ENCODE data around the gene PTX3. TPM values are rescaled to one million over a fixed set of nuclear protein-coding genes. Genes with fewer than 3 reads are reported as not detected.

PTX3 gene
- total RNA-seq, 1 donor from 2014 or later = 41.2 TPM

DNA sequence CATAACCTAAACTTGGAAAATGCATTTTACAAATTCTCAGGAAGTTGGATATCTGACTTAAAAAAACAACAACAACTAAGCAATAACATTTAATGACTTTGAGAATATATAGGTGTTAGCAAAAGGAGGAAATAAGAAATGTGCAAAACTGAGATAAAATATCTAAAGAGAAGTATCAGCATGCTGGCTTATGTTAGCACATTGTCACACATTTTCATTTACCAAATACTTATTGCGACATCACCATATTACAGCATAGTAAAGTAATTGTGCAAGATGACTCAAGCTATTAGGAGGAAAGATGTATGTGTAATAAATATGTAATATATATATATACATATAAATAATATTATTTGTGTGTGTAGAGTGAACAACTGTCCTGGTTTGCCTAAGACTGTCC, 9.2 kb downstream of the PTX3 start:
- Mint-ChIP-seq H3K9me3 (ENCODE audit: low read depth) (no peaks in the 10 kb centered on the region), H3K4me1 (ENCODE audit: low read depth) (no peaks in the 10 kb centered on the region), H3K36me3 (ENCODE audit: low read depth) (no peaks in the 10 kb centered on the region), H3K27ac (ENCODE audit: unreplicated experiment) (no peak overlapping the region), H3K4me3 (ENCODE audit: unreplicated experiment) (no peak overlapping the region), H3K27me3 (ENCODE audit: low read depth) (no peaks in the 10 kb centered on the region)
- DNase-seq (ENCODE audit: low spot score) = no peak
- TF ChIP-seq CTCF (IDR thresholded peaks at IDR 0.05) = no peak

GRCh38 chr3:157447026-157447694, 10.5 kb downstream of the PTX3 start:
- no peak for DNase-seq (ENCODE audit: low spot score)
- peak; percentile 91 for TF ChIP-seq CTCF (IDR thresholded peaks at IDR 0.05)
- Mint-ChIP-seq H3K9me3 (ENCODE audit: low read depth) (no peaks in the 10 kb centered on the region), H3K36me3 (ENCODE audit: low read depth) (no peaks in the 10 kb centered on the region), H3K4me3 (ENCODE audit: unreplicated experiment) (no peak overlapping the region), H3K4me1 (ENCODE audit: low read depth) (no peaks in the 10 kb centered on the region), H3K27ac (ENCODE audit: unreplicated experiment) (no peak overlapping the region), H3K27me3 (ENCODE audit: low read depth) (no peaks in the 10 kb centered on the region)

GRCh38 chr3:157452097-157452496, 15.4 kb downstream of the PTX3 start:
- no peaks in the 10 kb centered on the region for H3K27me3 Mint-ChIP-seq (ENCODE audit: low read depth)
- H3K9me3 Mint-ChIP-seq (ENCODE audit: low read depth) = no peaks in the 10 kb centered on the region
- no peak for TF ChIP-seq CTCF (IDR thresholded peaks at IDR 0.05)
- no peak overlapping the region for H3K27ac Mint-ChIP-seq (ENCODE audit: unreplicated experiment)
- H3K36me3 Mint-ChIP-seq (ENCODE audit: low read depth) = no peaks in the 10 kb centered on the region
- no peak for DNase-seq (ENCODE audit: low spot score)
- H3K4me1 Mint-ChIP-seq (ENCODE audit: low read depth) = no peaks in the 10 kb centered on the region
- no peak overlapping the region for H3K4me3 Mint-ChIP-seq (ENCODE audit: unreplicated experiment)

- Mint-ChIP-seq H3K36me3 (ENCODE audit: low read depth) (no peaks in the 10 kb centered on the region), H3K9me3 (ENCODE audit: low read depth) (no peaks in the 10 kb centered on the region), H3K4me3 (ENCODE audit: unreplicated experiment) (no peak overlapping the region), H3K4me1 (ENCODE audit: low read depth) (no peaks in the 10 kb centered on the region), H3K27me3 (ENCODE audit: low read depth) (no peaks in the 10 kb centered on the region), H3K27ac (ENCODE audit: unreplicated experiment) (no peak overlapping the region)
- no peak for DNase-seq (ENCODE audit: low spot score)
- TF ChIP-seq CTCF (IDR thresholded peaks at IDR 0.05) = no peak
Measured at GRCh38 chr3:157453824-157454223, 17.2 kb downstream of the PTX3 start.

- Mint-ChIP-seq H3K4me3 (ENCODE audit: unreplicated experiment) (no peak overlapping the region), H3K36me3 (ENCODE audit: low read depth) (no peaks in the 10 kb centered on the region), H3K4me1 (ENCODE audit: low read depth) (peaks cover 14% of the 10 kb centered on the region), H3K9me3 (ENCODE audit: low read depth) (no peaks in the 10 kb centered on the region), H3K27ac (ENCODE audit: unreplicated experiment) (no peak overlapping the region), H3K27me3 (ENCODE audit: low read depth) (no peaks in the 10 kb centered on the region)
- DNase-seq (ENCODE audit: low spot score) = no peak
- no peak for TF ChIP-seq CTCF (IDR thresholded peaks at IDR 0.05)
Measured at GRCh38 chr3:157459706-157460105, 23.1 kb downstream of the PTX3 start.

All from chondrocyte (in vitro differentiated cells).